Lung (tissue), 12 donors: ENCODE data around the gene MYO1A. TPM values are rescaled to one million over a fixed set of nuclear protein-coding genes. Genes with fewer than 3 reads are reported as not detected.
"Not testable (repeated sequence)": the region's sequence is repeated elsewhere in the genome, so short reads cannot be mapped to it uniquely, and the experiment has no call there.

Experiments
- ATAC-seq: fragments of 200-7000 bp; cut with Tn5 transposase; one replicate; pipeline ENCODE4 v1.9.1; 2020; ENCODE audit warnings: moderate number of reproducible peaks; ENCODE audit not compliant: insufficient read depth, low FRiP score
- DNase-seq, 3 donors: peaks; one replicate each; pipeline ENCODE4 v3.0.0-alpha.2; 2013 to 2017
- H3K27ac ChIP-seq, 2 donors: one replicate each; pipeline ENCODE4 v1.5.1; 2013; ENCODE audit warnings: mild to moderate bottlenecking in 2 of 2, moderate library complexity in 2 of 2, control low read depth in 1 of 2, inconsistent platforms in 1 of 2, low read depth in 1 of 2, low read length in 1 of 2
- H3K27me3 ChIP-seq, 3 donors: one replicate each; pipeline ENCODE4 v1.5.1; 2013; ENCODE audit warnings: low read length in 2 of 3; ENCODE audit not compliant: control insufficient read depth in 3 of 3, insufficient read depth in 3 of 3
- H3K36me3 ChIP-seq, 4 donors: one replicate each; pipeline ENCODE4 v1.5.1; 2013; ENCODE audit warnings: low read length in 4 of 4, mild to moderate bottlenecking in 1 of 4, moderate library complexity in 1 of 4; ENCODE audit not compliant: control insufficient read depth in 4 of 4, insufficient read depth in 4 of 4
- H3K4me1 ChIP-seq, 5 donors: one replicate each; pipeline ENCODE4 v1.5.1; 2013; ENCODE audit warnings: low read length in 5 of 5, mild to moderate bottlenecking in 2 of 5, moderate library complexity in 1 of 5; ENCODE audit not compliant: control insufficient read depth in 5 of 5, insufficient read depth in 5 of 5
- H3K4me3 ChIP-seq: one replicate; pipeline ENCODE4 v1.5.1; 2013; ENCODE audit warnings: mild to moderate bottlenecking, control low read depth, moderate library complexity
- H3K9ac ChIP-seq, 2 donors: one replicate each; pipeline ENCODE4 v1.5.1; 2013; ENCODE audit warnings: low read length in 2 of 2, control low read depth in 1 of 2; ENCODE audit not compliant: insufficient read depth in 1 of 2
- H3K9me3 ChIP-seq, 4 donors: one replicate each; pipeline ENCODE4 v1.5.1; 2013; ENCODE audit warnings: low read length in 3 of 4, mild to moderate bottlenecking in 1 of 4, moderate library complexity in 1 of 4; ENCODE audit not compliant: control insufficient read depth in 4 of 4, insufficient read depth in 3 of 4
- CTCF ChIP-seq: IDR thresholded peaks from 2 replicates; pipeline ENCODE4 v1.5.1; 2012; ENCODE audit warnings: mild to moderate bottlenecking; ENCODE audit errors: control extremely low read depth, extremely low read depth
- WGBS, 2 donors: extraction: QIAGEN DNeasy Blood & Tissue Kit; methylation state at CpG; one replicate each; pipeline ENCODE4 v1.1.7; 2013; 5-methylcytosine and 5-hydroxymethylcytosine counted together
- polyA plus RNA-seq, 2 donors: library from polyadenylated mRNA; stranded (reverse); fragments of 200-250 nt; gene quantifications; one replicate each; pipeline ENCODE4 v1.2.1, GENCODE V29; 2013
- total RNA-seq, 2 donors: library from RNA; depleted of rRNA in 1 of 2; stranded (reverse); fragments of >200 nt in 1 of 2; gene quantifications; one replicate each; pipeline ENCODE4 v1.2.1, GENCODE V29; 2014 to 2021
- donor health status: control.
- donor health status: control.
- donor health status: Bipolar disorder and iron deficiency.
- donor health status: healthy.
- donor health status: DM: yes; HTN: yes; CAD: no.

The MYO1A gene
- total and polyA plus RNA-seq, 4 donors, result 0.09 to 0.67 (median 0.20) TPM

- Histone ChIP-seq H3K9me3 (no peaks in the 10 kb centered on the region), H3K4me1 (peaks cover 0 to 15% (median 6%) of the 10 kb centered on the region in 5 donors), H3K27me3 (no peaks in the 10 kb centered on the region), H3K27ac (peak within 1 kb of the TSS; percentile 33 to 82), H3K36me3 (peaks cover 0 to 3% (median 2%) of the 10 kb centered on the region in 4 donors), H3K9ac (peak within 1 kb of the TSS; percentile 17 to 83), H3K4me3 (peak within 1 kb of the TSS; percentile 64)
- WGBS, 2 donors, result 0 to 1% methylated on average over 39 of the region's 39 CpGs
- DNase-seq (peak; percentile 99 to 100 (median 100)), ATAC-seq (peak; percentile 99)
- TF ChIP-seq CTCF, result no peak
Measured at GRCh38 chr12:57078519-57079404, 28.8 kb upstream of the MYO1A start, which contains the start of gene NEMP1. Gene NEMP1, minus strand, starts transcription at chr12:57078791. Its CDS starts 46 bp downstream, at chr12:57078745.

GRCh38 chr12:57073566-57074450, 23.9 kb upstream of the MYO1A start:
- H3K4me1 ChIP-seq, result peaks cover 0 to 12% (median 0%) of the 10 kb centered on the region in 5 donors
- H3K4me3 ChIP-seq, H3K27ac ChIP-seq, H3K9ac ChIP-seq, H3K9me3 ChIP-seq, ATAC-seq, DNase-seq, H3K27me3 ChIP-seq: not testable (repeated sequence)
- 95 to 98% methylated on average over 6 of the region's 6 CpGs for WGBS, 2 donors
- peaks cover 1 to 20% (median 7%) of the 10 kb centered on the region in 4 donors for H3K36me3 ChIP-seq

- ATAC-seq (no peak), DNase-seq (no peak)
- Histone ChIP-seq H3K9ac (no peak overlapping the region), H3K27me3 (no peaks in the 10 kb centered on the region), H3K27ac (no peak overlapping the region), H3K36me3 (peaks cover 1 to 22% (median 7%) of the 10 kb centered on the region in 4 donors), H3K9me3 (no peaks in the 10 kb centered on the region), H3K4me3 (no peak overlapping the region), H3K4me1 (peaks cover 0 to 7% (median 0%) of the 10 kb centered on the region in 5 donors)
- TF ChIP-seq CTCF, result no peak
- WGBS, 2 donors, result 84 to 95% methylated on average over 2 of the region's 2 CpGs
Measured at GRCh38 chr12:57072661-57073060, 22.7 kb upstream of the MYO1A start.
